ENCODE results near the gene VILL. TPM values are rescaled to one million over a fixed set of nuclear protein-coding genes. Genes with fewer than 3 reads are reported as not detected.

The VILL gene
- polyA plus RNA-seq, 1 donor from 2014 or later = not detected

GRCh38 chr3:37997791-37998370 is 7.3 kb downstream of the VILL start:
- Histone ChIP-seq H3K4me2 (ENCODE audit: low read length) (no peak overlapping the region), H3K9me3 (ENCODE audit: low read length) (no peaks in the 10 kb centered on the region), H3F3A (ENCODE audit: insufficient read depth, low read length, poor library complexity, severe bottlenecking) (no peaks in the 10 kb centered on the region), H3K27me3 (ENCODE audit: insufficient read depth, low read depth, low read length) (peaks cover 3% of the 10 kb centered on the region), H3K9ac (ENCODE audit: low read length) (no peak overlapping the region), H3K9me2 (ENCODE audit: insufficient read depth, low read length) (no peaks in the 10 kb centered on the region), H3K27ac (ENCODE audit: low read length) (no peak overlapping the region), H4K20me1 (ENCODE audit: insufficient read depth) (no peaks in the 10 kb centered on the region), H3K36me3 (ENCODE audit: insufficient read depth, low read length) (no peaks in the 10 kb centered on the region), H3K4me3 (ENCODE audit: low read length) (no peak overlapping the region), H2AFZ (ENCODE audit: low read depth, low read length) (no peak overlapping the region), H3K79me2 (replicated peaks; ENCODE audit: insufficient read depth, low read length) (no peaks in the 10 kb centered on the region)
- TF ChIP-seq EP300 (conservative IDR thresholded peaks at IDR 0.05; ENCODE audit: poor library complexity, severe bottlenecking) = no peak
- TF ChIP-seq SMC3 (conservative IDR thresholded peaks at IDR 0.05; ENCODE audit: poor library complexity) = no peak
- no peak for TF ChIP-seq TAF1 (IDR thresholded peaks at IDR 0.05; ENCODE audit: low read depth)
- TF ChIP-seq CTCF (IDR thresholded peaks at IDR 0.05; ENCODE audit: poor library complexity, severe bottlenecking) = no peak
- no peak for TF ChIP-seq MXI1 (conservative IDR thresholded peaks at IDR 0.05; ENCODE audit: poor library complexity, severe bottlenecking)
- no peak for TF ChIP-seq RAD21 (conservative IDR thresholded peaks at IDR 0.05)

DNA sequence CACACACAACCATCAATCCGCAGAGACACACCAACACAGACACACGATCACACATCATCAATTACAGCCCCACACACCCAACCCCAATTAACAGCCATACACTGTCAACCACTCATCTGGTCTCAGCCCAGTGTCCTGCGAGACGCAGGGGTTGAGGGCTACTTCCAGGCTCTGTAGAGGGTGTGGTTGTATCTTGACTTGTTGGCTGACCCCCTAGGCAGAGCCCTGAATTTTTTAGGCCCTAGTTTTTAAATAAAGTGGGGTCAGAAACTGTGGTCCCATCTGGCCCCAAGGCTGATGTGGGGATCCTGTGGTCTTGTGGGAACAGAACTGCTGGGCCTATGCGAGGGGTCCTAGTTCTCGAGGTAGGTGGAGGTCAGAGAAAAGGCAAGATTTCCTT is 9.2 kb downstream of the VILL start:
- no peak overlapping the region for H3K4me3 ChIP-seq (ENCODE audit: low read length)
- H3F3A ChIP-seq (ENCODE audit: insufficient read depth, low read length, poor library complexity, severe bottlenecking) = no peaks in the 10 kb centered on the region
- no peak for TF ChIP-seq EP300 (conservative IDR thresholded peaks at IDR 0.05; ENCODE audit: poor library complexity, severe bottlenecking)
- TF ChIP-seq MXI1 (conservative IDR thresholded peaks at IDR 0.05; ENCODE audit: poor library complexity, severe bottlenecking) = no peak
- no peak for TF ChIP-seq CTCF (IDR thresholded peaks at IDR 0.05; ENCODE audit: poor library complexity, severe bottlenecking)
- no peak for TF ChIP-seq SMC3 (conservative IDR thresholded peaks at IDR 0.05; ENCODE audit: poor library complexity)
- TF ChIP-seq REST (IDR thresholded peaks at IDR 0.05; ENCODE audit: borderline replicate concordance) = no peak
- TF ChIP-seq EZH2 (IDR thresholded peaks at IDR 0.05; ENCODE audit: borderline replicate concordance, insufficient read depth, low read length, poor library complexity, severe bottlenecking) = no peak
- no peak for TF ChIP-seq POLR2AphosphoS5 (IDR thresholded peaks at IDR 0.05)
- no peak for TF ChIP-seq TAF1 (IDR thresholded peaks at IDR 0.05; ENCODE audit: low read depth)
- no peak for TF ChIP-seq RAD21 (conservative IDR thresholded peaks at IDR 0.05)
- H3K9me3 ChIP-seq (ENCODE audit: low read length) = no peaks in the 10 kb centered on the region
- no peak overlapping the region for H3K9ac ChIP-seq (ENCODE audit: low read length)
- H3K27ac ChIP-seq (ENCODE audit: low read length) = no peak overlapping the region
- H4K20me1 ChIP-seq (ENCODE audit: insufficient read depth) = no peaks in the 10 kb centered on the region
- H2AFZ ChIP-seq (ENCODE audit: low read depth, low read length) = no peak overlapping the region
- H3K4me2 ChIP-seq (ENCODE audit: low read length) = no peak overlapping the region
- no peaks in the 10 kb centered on the region for H3K36me3 ChIP-seq (ENCODE audit: insufficient read depth, low read length)
- H3K27me3 ChIP-seq (ENCODE audit: insufficient read depth, low read depth, low read length) = peaks cover 3% of the 10 kb centered on the region
- no peaks in the 10 kb centered on the region for H3K9me2 ChIP-seq (ENCODE audit: insufficient read depth, low read length)
- H3K79me2 ChIP-seq (replicated peaks; ENCODE audit: insufficient read depth, low read length) = no peaks in the 10 kb centered on the region
